LNCaP clone FGC (cell line): ENCODE measurements around the gene ADGRD1.

Experiments
- DNase-seq: peaks from one replicate; pipeline ENCODE4 v3.0.0-alpha.2; 2011; ENCODE audit warnings: low read depth
- H3K4me3 ChIP-seq: 2 replicates; pipeline ENCODE4 v1.5.1; 2011; ENCODE audit warnings: mild to moderate bottlenecking, low read depth, low read length, control low read depth
- CTCF ChIP-seq: IDR thresholded peaks from 2 replicates; pipeline ENCODE4 v1.5.1; 2012; ENCODE audit warnings: mild to moderate bottlenecking; ENCODE audit not compliant: control insufficient read depth, insufficient read depth; ENCODE audit errors: extremely low read depth

ADGRD1 gene

GRCh38 chr12:131051155-131051473, 97.4 kb downstream of the ADGRD1 start:
- DNase-seq, result no peak
- TF ChIP-seq CTCF, result no peak
- H3K4me3 ChIP-seq, result no peak overlapping the region

GRCh38 chr12:131052063-131052781, 98.5 kb downstream of the ADGRD1 start:
- no peak for TF ChIP-seq CTCF
- DNase-seq, result no peak

GRCh38 chr12:131052929-131053328, 99.2 kb downstream of the ADGRD1 start:
- no peak for DNase-seq
- no peak overlapping the region for H3K4me3 ChIP-seq
- no peak for TF ChIP-seq CTCF

More at GRCh38 chr12:131052063-131052781, 98.5 kb downstream of the ADGRD1 start:
- no peak overlapping the region for H3K4me3 ChIP-seq

GRCh38 chr12:131053567-131053966, 99.9 kb downstream of the ADGRD1 start:
- no peak overlapping the region for H3K4me3 ChIP-seq
- no peak for TF ChIP-seq CTCF
- DNase-seq, result no peak

- no peak for DNase-seq
- TF ChIP-seq CTCF, result no peak
- H3K4me3 ChIP-seq, result no peak overlapping the region
These were observed 100.8 kb downstream of the ADGRD1 start for GRCh38 chr12:131054345-131055092.

- no peak overlapping the region for H3K4me3 ChIP-seq
- TF ChIP-seq CTCF, result no peak
- DNase-seq, result no peak
These were observed 101.4 kb downstream of the ADGRD1 start for GRCh38 chr12:131055093-131055465.

- no peak for DNase-seq
- TF ChIP-seq CTCF, result no peak
- no peak overlapping the region for H3K4me3 ChIP-seq
These were observed 102.0 kb downstream of the ADGRD1 start for GRCh38 chr12:131055596-131056233.
